IMR-90 (cell line): ENCODE measurements around the gene ISOC2. TPM values are rescaled to one million over a fixed set of nuclear protein-coding genes. Genes with fewer than 3 reads are reported as not detected.

Source experiments
- ATAC-seq: fragments of 200-7000 bp; cut with Tn5 transposase; 2 replicates; pipeline ENCODE4 v1.9.1; 2020; ENCODE audit warnings: low read depth, mild to moderate bottlenecking, moderate library complexity
- BruUV-seq: library from RNA; stranded (reverse); fragments of 400-500 nt; replicated peaks from 2 replicates; lab custom pipeline; 2021; lab: Mats Ljungman, UMichigan
- CTCF ChIA-PET: fragments of 300-600 bp; formaldehyde crosslinking; extraction: SDS; loops from one replicate; lab custom pipeline; 2021; ENCODE audit warnings: antibody characterized with exemption; lab: Yijun Ruan, JAX
- POLR2A ChIA-PET: fragments of 300-600 bp; sonication (Branson Sonifier 250); formaldehyde crosslinking; loops from one replicate; lab custom pipeline; 2022; ENCODE audit warnings: antibody characterized with exemption; ENCODE audit not compliant: unreplicated experiment; lab: Charles Lee
- DNase-seq: peaks from one replicate; pipeline ENCODE4 v3.0.0; 2013
- H2AFZ ChIP-seq: replicated peaks from 2 replicates; pipeline ENCODE3; 2013; ENCODE audit warnings: low read length, mild to moderate bottlenecking; ENCODE audit not compliant: poor library complexity
- H2AK5ac ChIP-seq: 2 replicates; pipeline ENCODE4 v1.6.1; 2013; ENCODE audit warnings: low read depth, low read length, inconsistent platforms
- H2AK9ac ChIP-seq: replicated peaks from 2 replicates; pipeline ENCODE3; 2013; ENCODE audit warnings: mild to moderate bottlenecking, low read depth, low read length, moderate library complexity; ENCODE audit not compliant: poor library complexity
- H2BK120ac ChIP-seq: 2 replicates; pipeline ENCODE4 v1.6.1; 2013; ENCODE audit warnings: low read depth, low read length, inconsistent platforms
- H2BK15ac ChIP-seq: 3 replicates; pipeline ENCODE4 v1.6.1; 2013; ENCODE audit warnings: low read depth, low read length, inconsistent platforms
- H2BK20ac ChIP-seq: 2 replicates; pipeline ENCODE4 v1.6.1; 2013; ENCODE audit warnings: low read depth, mild to moderate bottlenecking, inconsistent platforms, low read length, moderate library complexity
- H2BK5ac ChIP-seq: 2 replicates; pipeline ENCODE4 v1.6.1; 2013; ENCODE audit warnings: mild to moderate bottlenecking, low read depth, low read length, inconsistent platforms; ENCODE audit not compliant: poor library complexity, severe bottlenecking
- H3K14ac ChIP-seq: replicated peaks from 2 replicates; pipeline ENCODE4 v1.6.1; 2013; ENCODE audit warnings: low read depth, low read length, inconsistent platforms
- H3K18ac ChIP-seq: 2 replicates; pipeline ENCODE4 v1.6.1; 2013; ENCODE audit warnings: low read depth, low read length, control low read depth
- H3K23ac ChIP-seq: 2 replicates; pipeline ENCODE4 v1.6.1; 2013; ENCODE audit warnings: low read depth, low read length, inconsistent platforms
- H3K27ac ChIP-seq: 2 replicates; pipeline ENCODE4 v1.5.1; 2013; ENCODE audit warnings: mild to moderate bottlenecking, control low read depth, low read length; ENCODE audit not compliant: insufficient read depth
- H3K27me3 ChIP-seq: 2 replicates; pipeline ENCODE4 v1.6.1; 2013; ENCODE audit warnings: low read length; ENCODE audit not compliant: control insufficient read depth, insufficient read depth
- H3K36me3 ChIP-seq: 2 replicates; pipeline ENCODE4 v1.6.1; 2013; ENCODE audit warnings: low read length, mixed read lengths; ENCODE audit not compliant: control insufficient read depth, insufficient read depth
- H3K4ac ChIP-seq: 2 replicates; pipeline ENCODE4 v1.6.1; 2013; ENCODE audit warnings: low read depth, low read length, inconsistent platforms
- H3K4me1 ChIP-seq: 2 replicates; pipeline ENCODE4 v1.6.1; 2013; ENCODE audit warnings: low read length, mixed read lengths; ENCODE audit not compliant: control insufficient read depth, insufficient read depth
- H3K4me2 ChIP-seq: 2 replicates; pipeline ENCODE4 v1.6.1; 2013; ENCODE audit warnings: low read depth, mild to moderate bottlenecking, control low read depth, low read length, moderate library complexity
- H3K4me3 ChIP-seq: 2 replicates; pipeline ENCODE4 v1.5.1; 2013; ENCODE audit warnings: low read depth, mild to moderate bottlenecking, control low read depth, low read length, moderate library complexity; ENCODE audit not compliant: insufficient read depth
- H3K56ac ChIP-seq: 2 replicates; pipeline ENCODE4 v1.6.1; 2013; ENCODE audit warnings: low read length, inconsistent platforms; ENCODE audit not compliant: insufficient read depth; ENCODE audit errors: extremely low read depth
- H3K79me1 ChIP-seq, 2 experiments: 2 replicates each; pipeline ENCODE4 v1.6.1; 2013; ENCODE audit warnings: low read length in 2 of 2, inconsistent platforms in 1 of 2, low read depth in 1 of 2
- H3K9ac ChIP-seq: 2 replicates; pipeline ENCODE4 v1.6.1; 2013; ENCODE audit warnings: low read depth, low read length, control low read depth
- H3K9me1 ChIP-seq: 2 replicates; pipeline ENCODE4 v1.6.1; 2013; ENCODE audit warnings: low read length, inconsistent platforms; ENCODE audit not compliant: insufficient read depth
- H3K9me3 ChIP-seq: 2 replicates; pipeline ENCODE4 v1.6.1; 2013; ENCODE audit warnings: low read length; ENCODE audit not compliant: control insufficient read depth, insufficient read depth
- H4K20me1 ChIP-seq: 2 replicates; pipeline ENCODE4 v1.6.1; 2013; ENCODE audit warnings: low read length, inconsistent platforms; ENCODE audit not compliant: insufficient read depth
- H4K5ac ChIP-seq: 2 replicates; pipeline ENCODE4 v1.6.1; 2013; ENCODE audit warnings: mild to moderate bottlenecking, low read depth, low read length, control low read depth
- H4K8ac ChIP-seq, 2 experiments: 2 replicates each; pipeline ENCODE4 v1.6.1; 2013; ENCODE audit warnings: low read depth in 2 of 2, low read length in 2 of 2, control low read depth in 1 of 2, inconsistent platforms in 1 of 2
- H4K91ac ChIP-seq: 2 replicates; pipeline ENCODE4 v1.6.1; 2013; ENCODE audit warnings: low read depth, low read length, inconsistent platforms; ENCODE audit not compliant: insufficient read depth
- BHLHE40 ChIP-seq: fragments of 150-350 bp; IDR thresholded peaks from 2 replicates; pipeline ENCODE4 v1.6.1; 2016; ENCODE audit warnings: mild to moderate bottlenecking, low read depth, low read length
- CEBPB ChIP-seq: IDR thresholded peaks from 2 replicates; pipeline ENCODE4 v1.6.1; 2012; ENCODE audit warnings: low read depth, low read length, improper control_type of control experiment
- CHD1 ChIP-seq: IDR thresholded peaks from 2 replicates; pipeline ENCODE4 v1.6.1; 2012; ENCODE audit warnings: low read depth, low read length, improper control_type of control experiment
- FOS ChIP-seq: fragments of 150-350 bp; IDR thresholded peaks from 2 replicates; pipeline ENCODE4 v1.6.1; 2016; ENCODE audit warnings: low read depth, low read length
- MAFK ChIP-seq: IDR thresholded peaks from 2 replicates; pipeline ENCODE4 v1.6.1; 2012; ENCODE audit warnings: low read depth, low read length, improper control_type of control experiment
- RCOR1 ChIP-seq: IDR thresholded peaks from 2 replicates; pipeline ENCODE4 v1.6.1; 2012; ENCODE audit warnings: mild to moderate bottlenecking, low read length, improper control_type of control experiment; ENCODE audit not compliant: insufficient replicate concordance
- SMC3 ChIP-seq: fragments of 150-350 bp; IDR thresholded peaks from 2 replicates; pipeline ENCODE4 v1.6.1; 2016; ENCODE audit warnings: low read depth, mild to moderate bottlenecking, antibody characterized with exemption, low read length, moderate library complexity
- WGBS, 2 experiments: methylation state at CpG; one replicate each; pipeline versions ENCODE4 v1.1.5 to v1.1.7; 2013; ENCODE audit warnings: missing lambda C conversion rate in 2 of 2; ENCODE audit not compliant: insufficient read length in 1 of 2; ENCODE audit errors: extremely low coverage in 2 of 2; 5-methylcytosine and 5-hydroxymethylcytosine counted together
- dilution Hi-C: fragments of 300-500 bp; cut with HindIII; formaldehyde crosslinking; loops from one replicate; pipeline ENCODE4 v1.14.3; 2018; ENCODE audit warnings: low sequenced_read_pairs; ENCODE audit not compliant: unreplicated experiment
- in situ Hi-C: fragments of 300-500 bp; cut with MboI; formaldehyde crosslinking; loops from 3 replicates; pipeline ENCODE4 v1.14.3; 2019; ENCODE audit warnings: low sequenced_read_pairs, inconsistent platforms, mixed read lengths
- intact Hi-C: fragments of 100-400 bp; cut with micrococcal nuclease; formaldehyde crosslinking; loops from 2 replicates; pipeline ENCODE4 v1.10.0; 2022
- polyA plus RNA-seq, 3 experiments: library from polyadenylated mRNA; depleted of rRNA; stranded (reverse); fragments of >200 nt; gene quantifications; 2 replicates each; pipeline ENCODE4 v1.2.3, GENCODE V29; 2012; ENCODE audit warnings: low replicate concordance in 1 of 3
- total RNA-seq: library from RNA; depleted of rRNA; stranded (reverse); fragments of >200 nt; gene quantifications from 2 replicates; pipeline ENCODE4 v1.2.3, GENCODE V29; 2012
- TF ChIP-seq, protein P1 (sequence below): fragments of 150-350 bp; IDR thresholded peaks from 2 replicates; pipeline ENCODE4 v1.6.1; 2016; ENCODE audit warnings: low read depth, mild to moderate bottlenecking, low read length, moderate library complexity, borderline replicate concordance

ISOC2 gene
- total and polyA plus RNA-seq, 2 of the 4 experiments (the other 2 are of a cell fraction), result 56.1 to 82.1 TPM

DNA sequence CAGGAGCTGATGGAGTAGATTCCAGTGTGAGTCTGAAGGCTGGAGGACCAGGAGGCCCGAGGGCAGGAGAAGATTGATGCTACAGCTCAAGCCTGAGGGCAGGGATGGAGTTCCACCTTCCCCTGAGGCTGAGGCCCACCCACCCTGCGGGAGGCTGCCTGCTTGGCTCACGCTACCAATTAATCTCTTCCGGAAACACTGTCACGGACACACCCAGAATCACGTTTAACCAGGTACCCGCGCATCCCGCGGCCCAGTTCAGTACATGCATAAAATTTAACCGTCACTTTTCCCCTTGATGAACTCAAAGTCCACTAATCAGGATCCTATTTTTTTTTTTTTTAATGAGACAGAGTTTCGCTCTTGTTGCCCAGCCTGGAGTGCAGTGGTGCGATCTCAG is 9.8 kb upstream of the ISOC2 start:
- Histone ChIP-seq H2AK5ac (no peak overlapping the region), H3K4me1 (peaks cover 12% of the 10 kb centered on the region), H2BK5ac (no peak overlapping the region), H2BK15ac (no peak overlapping the region), H3K23ac (no peak overlapping the region), H2BK120ac (no peak overlapping the region), H2BK20ac (no peak overlapping the region), H3K36me3 (no peaks in the 10 kb centered on the region), H3K4me2 (no peak overlapping the region), H3K56ac (no peak overlapping the region), H4K20me1 (no peaks in the 10 kb centered on the region), H3K18ac (no peak overlapping the region), H4K91ac (no peak overlapping the region; the same call in 1 of the 2 replicates), H3K9ac (no peak overlapping the region), H3K4me3 (no peak overlapping the region), H3K27ac (no peak overlapping the region), H4K5ac (no peak overlapping the region), H4K8ac (no peak overlapping the region), H2AK9ac (peak overlapping the region; percentile 9), H3K14ac (no peak overlapping the region), H3K9me1 (peaks cover 8% of the 10 kb centered on the region; the same call in 1 of the 2 replicates), H3K79me1 (peaks cover 0 to 4% of the 10 kb centered on the region in 2 experiments; a peak in 1 of 4 replicates), H3K4ac (no peak overlapping the region), H3K27me3 (no peaks in the 10 kb centered on the region), H3K9me3 (no peaks in the 10 kb centered on the region), H2AFZ (no peak overlapping the region)
- dilution Hi-C loops (no loop called here), intact Hi-C loops (no loop called here), in situ Hi-C loops (no loop called here)
- no peak for ATAC-seq
- TF ChIP-seq CEBPB (no peak), MAFK (no peak), CHD1 (no peak), FOS (no peak), BHLHE40 (no peak), SMC3 (no peak), RCOR1 (no peak)
- TF ChIP-seq, protein P1, sequence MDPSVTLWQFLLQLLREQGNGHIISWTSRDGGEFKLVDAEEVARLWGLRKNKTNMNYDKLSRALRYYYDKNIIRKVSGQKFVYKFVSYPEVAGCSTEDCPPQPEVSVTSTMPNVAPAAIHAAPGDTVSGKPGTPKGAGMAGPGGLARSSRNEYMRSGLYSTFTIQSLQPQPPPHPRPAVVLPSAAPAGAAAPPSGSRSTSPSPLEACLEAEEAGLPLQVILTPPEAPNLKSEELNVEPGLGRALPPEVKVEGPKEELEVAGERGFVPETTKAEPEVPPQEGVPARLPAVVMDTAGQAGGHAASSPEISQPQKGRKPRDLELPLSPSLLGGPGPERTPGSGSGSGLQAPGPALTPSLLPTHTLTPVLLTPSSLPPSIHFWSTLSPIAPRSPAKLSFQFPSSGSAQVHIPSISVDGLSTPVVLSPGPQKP, result no peak
- WGBS, 2 experiments, result 91% methylated on average over 4 of the region's 13 CpGs; no CpG with 5 or more reads in 1 of the 2 experiments
- CTCF ChIA-PET, result interaction anchor here (1.8 kb wide), 1 partner anchor 33 kb away, joined by 9 read pairs; no protein-coding TSS in a partner anchor
- POLR2A ChIA-PET, result no interaction called here
- no peak for DNase-seq
- BruUV-seq, result no TSS peak
